H1 (cell line): ENCODE results near the gene YIF1B. TPM values are rescaled to one million over a fixed set of nuclear protein-coding genes. Genes with fewer than 3 reads are reported as not detected.

Experiments used
- CTCF ChIA-PET: fragments of 300-600 bp; sonication (Branson Sonifier 250); formaldehyde crosslinking; loops from one replicate; lab custom pipeline; 2021; ENCODE audit not compliant: partially characterized antibody; lab: Charles Lee
- POLR2A ChIA-PET: fragments of 300-600 bp; sonication (Branson Sonifier 250); formaldehyde crosslinking; loops from one replicate; lab custom pipeline; 2021; ENCODE audit warnings: inconsistent platforms; ENCODE audit not compliant: partially characterized antibody; lab: Charles Lee
- DNase-seq, 2 experiments: peaks; one replicate each; pipeline versions ENCODE4 v3.0.0 to v3.0.0-alpha.2; 2010 to 2022; ENCODE audit warnings: low spot score in 2 of 2, low read depth in 1 of 2, mixed read lengths in 1 of 2
- FAIRE-seq: peaks from 2 replicates; lab custom pipeline; 2011; peaks lifted over from hg19 to GRCh38; lab: Jason Lieb, UNC
- H2AFZ ChIP-seq: 2 replicates; pipeline ENCODE4 v1.8.1; 2012; ENCODE audit warnings: low read length, inconsistent platforms
- H2AK5ac ChIP-seq: 2 replicates; pipeline ENCODE4 v1.6.1; 2013; ENCODE audit warnings: low read depth, low read length
- H2BK120ac ChIP-seq: replicated peaks from 2 replicates; pipeline ENCODE3; 2013; ENCODE audit warnings: low read depth, low read length, inconsistent platforms
- H2BK12ac ChIP-seq: 2 replicates; pipeline ENCODE4 v1.6.1; 2013; ENCODE audit warnings: low read depth, low read length
- H2BK15ac ChIP-seq: 2 replicates; pipeline ENCODE4 v1.6.1; 2013; ENCODE audit warnings: low read length
- H2BK20ac ChIP-seq: 2 replicates; pipeline ENCODE4 v1.6.1; 2013; ENCODE audit warnings: low read length
- H2BK5ac ChIP-seq: 2 replicates; pipeline ENCODE4 v1.6.1; 2013; ENCODE audit warnings: low read depth, low read length
- H3K14ac ChIP-seq: 2 replicates; pipeline ENCODE4 v1.6.1; 2013; ENCODE audit warnings: inconsistent platforms; ENCODE audit not compliant: insufficient read length
- H3K18ac ChIP-seq: 2 replicates; pipeline ENCODE4 v1.6.1; 2013; ENCODE audit warnings: low read length; ENCODE audit errors: extremely low read depth
- H3K23ac ChIP-seq: 2 replicates; pipeline ENCODE4 v1.6.1; 2013; ENCODE audit warnings: inconsistent platforms; ENCODE audit not compliant: insufficient read length
- H3K23me2 ChIP-seq: 2 replicates; pipeline ENCODE4 v1.6.1; 2013; ENCODE audit warnings: low read depth, low read length
- H3K27ac ChIP-seq: 2 replicates; pipeline ENCODE4 v1.6.1; 2011; ENCODE audit warnings: low read depth, low read length, inconsistent platforms
- H3K27me3 ChIP-seq, 4 experiments: replicated peaks in 1 of 4; 1 replicate in 1 of 4; 2 replicates in 3 of 4; pipeline versions ENCODE4 v1.6.1 to v1.8.1; 2011 to 2013; ENCODE audit warnings: low read length in 3 of 4, mild to moderate bottlenecking in 3 of 4, inconsistent platforms in 2 of 4, mixed read lengths in 2 of 4, moderate library complexity in 1 of 4; ENCODE audit not compliant: control insufficient read depth in 3 of 4, insufficient read depth in 3 of 4; ENCODE audit errors: extremely low read depth in 1 of 4
- H3K36me3 ChIP-seq, 4 experiments: 2 replicates each; pipeline versions ENCODE4 v1.6.1 to v1.8.1; 2011 to 2013; ENCODE audit warnings: mild to moderate bottlenecking in 4 of 4, low read length in 3 of 4, moderate library complexity in 2 of 4, control low read depth in 1 of 4, inconsistent platforms in 1 of 4; ENCODE audit not compliant: insufficient read depth in 4 of 4, control insufficient read depth in 2 of 4
- H3K4ac ChIP-seq: replicated peaks from 2 replicates; pipeline ENCODE3; 2013; ENCODE audit warnings: low read length, low read depth, mixed read lengths, inconsistent platforms; ENCODE audit not compliant: insufficient read length
- H3K4me1 ChIP-seq, 4 experiments: replicated peaks in 1 of 4; 1 replicate in 1 of 4; 2 replicates in 3 of 4; pipeline versions ENCODE4 v1.6.1 to v1.8.1; 2011 to 2013; ENCODE audit warnings: low read length in 3 of 4, inconsistent platforms in 2 of 4, mixed read lengths in 1 of 4; ENCODE audit not compliant: insufficient read depth in 4 of 4, control insufficient read depth in 3 of 4
- H3K4me2 ChIP-seq, 2 experiments: 2 replicates each; pipeline versions ENCODE4 v1.6.1 to v1.8.1; 2011 to 2013; ENCODE audit warnings: low read depth in 2 of 2, low read length in 2 of 2, control low read depth in 1 of 2, inconsistent platforms in 1 of 2, mild to moderate bottlenecking in 1 of 2; ENCODE audit not compliant: insufficient read depth in 1 of 2
- H3K4me3 ChIP-seq, 4 experiments: fragments of 200-600, 300-600 bp in 1 of 4; sonication (generic), shearing (Covaris generic), sonication (Bioruptor Twin) in 1 of 4; 2 replicates each; pipeline versions ENCODE4 v1.5.1 to v1.8.1; 2011 to 2016; ENCODE audit warnings: low read length in 4 of 4, low read depth in 3 of 4, control low read depth in 2 of 4, inconsistent platforms in 2 of 4, mild to moderate bottlenecking in 2 of 4, mixed read lengths in 1 of 4, moderate library complexity in 1 of 4; ENCODE audit not compliant: insufficient read depth in 2 of 4; ENCODE audit errors: extremely low read depth in 1 of 4
- H3K56ac ChIP-seq: replicated peaks from 2 replicates; pipeline ENCODE3; 2013; ENCODE audit warnings: low read depth, mild to moderate bottlenecking, mixed read lengths, low read length, inconsistent platforms; ENCODE audit not compliant: insufficient read length
- H3K79me1 ChIP-seq: 2 replicates; pipeline ENCODE4 v1.6.1; 2013; ENCODE audit warnings: low read depth, low read length, control low read depth
- H3K79me2 ChIP-seq, 2 experiments: 2 replicates each; pipeline versions ENCODE4 v1.6.1 to v1.8.1; 2012 to 2013; ENCODE audit warnings: low read length in 2 of 2, mild to moderate bottlenecking in 2 of 2, inconsistent platforms in 1 of 2; ENCODE audit not compliant: insufficient read depth in 2 of 2, control insufficient read depth in 1 of 2
- H3K9ac ChIP-seq, 4 experiments: replicated peaks in 1 of 4; 1 replicate in 1 of 4; 2 replicates in 3 of 4; pipeline versions ENCODE4 v1.6.1 to v1.8.1; 2011 to 2013; ENCODE audit warnings: low read depth in 3 of 4, low read length in 3 of 4, control low read depth in 2 of 4, mild to moderate bottlenecking in 2 of 4, moderate library complexity in 2 of 4, inconsistent platforms in 1 of 4; ENCODE audit errors: extremely low read depth in 1 of 4
- H3K9me3 ChIP-seq, 2 experiments: 2 replicates each; pipeline versions ENCODE4 v1.6.1 to v1.8.1; 2012 to 2013; ENCODE audit warnings: mild to moderate bottlenecking in 2 of 2, moderate library complexity in 2 of 2, control low read depth in 1 of 2, inconsistent platforms in 1 of 2, low read depth in 1 of 2, low read length in 1 of 2, mixed read lengths in 1 of 2; ENCODE audit not compliant: insufficient read depth in 2 of 2
- H4K20me1 ChIP-seq, 2 experiments: replicated peaks in 1 of 2; 2 replicates each; pipeline versions ENCODE3 to v1.8.1; 2011 to 2013; ENCODE audit warnings: inconsistent platforms in 2 of 2, low read length in 2 of 2, mild to moderate bottlenecking in 1 of 2; ENCODE audit not compliant: insufficient read depth in 2 of 2, control insufficient read depth in 1 of 2
- H4K5ac ChIP-seq: 2 replicates; pipeline ENCODE4 v1.6.1; 2013; ENCODE audit warnings: low read length, low read depth, mixed read lengths, inconsistent platforms; ENCODE audit not compliant: insufficient read length
- H4K8ac ChIP-seq: 2 replicates; pipeline ENCODE4 v1.8.0; 2013; ENCODE audit warnings: mild to moderate bottlenecking, moderate library complexity, low read length, inconsistent platforms; ENCODE audit not compliant: insufficient read depth; ENCODE audit errors: extremely low read depth
- H4K91ac ChIP-seq: replicated peaks from 2 replicates; pipeline ENCODE3; 2013; ENCODE audit warnings: low read length, mixed read lengths, inconsistent platforms; ENCODE audit not compliant: insufficient read length
- EGR1 ChIP-seq: IDR thresholded peaks from 2 replicates; pipeline ENCODE4 v1.6.1; 2011; ENCODE audit warnings: low read depth, low read length, borderline replicate concordance
- FOSL1 ChIP-seq: IDR thresholded peaks from 2 replicates; pipeline ENCODE4 v1.6.1; 2011; ENCODE audit warnings: mild to moderate bottlenecking, low read depth, low read length, moderate library complexity; ENCODE audit not compliant: insufficient read depth
- HDAC2 ChIP-seq, 2 experiments: fragments of 300-600 bp in 1 of 2; sonication (generic) in 1 of 2; IDR thresholded peaks; 2 replicates each; pipeline ENCODE4 v1.6.1; 2011 to 2012; ENCODE audit warnings: low read depth in 2 of 2, low read length in 2 of 2, mild to moderate bottlenecking in 2 of 2, moderate library complexity in 2 of 2, borderline replicate concordance in 1 of 2, inconsistent platforms in 1 of 2
- RXRA ChIP-seq: IDR thresholded peaks from 2 replicates; pipeline ENCODE4 v1.6.1; 2011; ENCODE audit warnings: low read depth, mild to moderate bottlenecking, low read length, moderate library complexity; ENCODE audit not compliant: insufficient read depth
- TAF1 ChIP-seq: IDR thresholded peaks from 2 replicates; pipeline ENCODE4 v1.6.1; 2011; ENCODE audit warnings: mild to moderate bottlenecking, low read depth, low read length
- WGBS, 2 experiments: shearing (Covaris generic) in 1 of 2; methylation state at CpG; one replicate each; pipeline versions ENCODE4 v1.1.6 to v1.1.7; 2013 to 2015; ENCODE audit warnings: low lambda C conversion rate in 2 of 2, mixed read lengths in 2 of 2, inconsistent platforms in 1 of 2, low coverage in 1 of 2, missing lambda C conversion rate in 1 of 2; ENCODE audit not compliant: insufficient replicate concordance in 2 of 2, insufficient coverage in 1 of 2, insufficient read length in 1 of 2; ENCODE audit errors: extremely low coverage in 1 of 2, missing lambda C conversion rate in 1 of 2; 5-methylcytosine and 5-hydroxymethylcytosine counted together
- long read RNA-seq, 2 experiments: library from RNA in 1 of 2; library from capped mRNA in 1 of 2; stranded (forward); transcript quantifications; one replicate each; pipeline ENCODE4 v2.0.0, GENCODE V29; 2021; ENCODE audit warnings: inconsistent platforms in 1 of 2
- polyA minus RNA-seq, 3 experiments: library from RNA; depleted of rRNA, polyadenylated mRNA; stranded (reverse); fragments of >200 nt; gene quantifications; 1 replicate in 2 of 3; 2 replicates in 1 of 3; pipeline ENCODE4 v1.2.3, GENCODE V29; 2011
- polyA plus RNA-seq, 7 experiments: library from polyadenylated mRNA; depleted of rRNA in 3 of 7; stranded (reverse) in 5 of 7; unstranded in 2 of 7; fragments of >200 nt in 5 of 7; fragments of 200-250 nt in 2 of 7; gene quantifications; 1 replicate in 5 of 7; 2 replicates in 1 of 7; 4 replicates in 1 of 7; pipeline versions ENCODE4 v1.2.1 to v1.2.3, GENCODE V29; 2011 to 2013; ENCODE audit warnings: missing spikeins in 2 of 7, mixed read lengths in 2 of 7
- total RNA-seq: library from RNA; stranded (reverse); fragmentation: NEBNext Ultra II Directional; extraction: Animal tissue kit (Norgen Biotek cat#: 25700); gene quantifications from 2 replicates; pipeline ENCODE4 v1.2.1, GENCODE V29; 2021

YIF1B gene
- total RNA-seq: 89.6 and 94.3 TPM in 2 replicates
- polyA plus RNA-seq (2011; rRNA removed): 305 and 441 TPM in 2 replicates
- polyA plus RNA-seq (2011; cell fraction: cytosol; rRNA removed): 247 TPM
- polyA plus RNA-seq (2011; cell fraction: nucleus; rRNA removed): 210 TPM
- 79.2 to 125 TPM (median 115 TPM) in 4 replicates for polyA plus RNA-seq (2012, experiment 1 of 2)
- 162 TPM for polyA plus RNA-seq (2012, experiment 2 of 2)
- polyA plus RNA-seq (2013, experiment 1 of 2): 131 TPM
- 143 TPM for polyA plus RNA-seq (2013, experiment 2 of 2)
- 72.3 and 89.1 TPM in 2 replicates for polyA minus RNA-seq (2011; rRNA and poly(A)+ RNA removed)
- polyA minus RNA-seq (2011; cell fraction: cytosol; rRNA and poly(A)+ RNA removed): 69.9 TPM
- polyA minus RNA-seq (2011; cell fraction: nucleus; rRNA and poly(A)+ RNA removed): 41.8 TPM
- long read RNA-seq, experiment 1, transcript YIF1B-203 (8 exons, 1,225 nt): minor isoform, 8 of 108 reads
- long read RNA-seq, experiment 1, transcript YIF1B-204 (7 exons, 1,404 nt): minor isoform, 12 of 108 reads
- long read RNA-seq, experiment 1, transcript YIF1B-216 (8 exons, 1,181 nt): major isoform, 23 of 108 reads
- long read RNA-seq, experiment 1, transcript YIF1B-201 (8 exons, 964 nt): major isoform, 23 of 108 reads
- long read RNA-seq, experiment 1, partial matches to known transcripts: 18 of 108 reads
- long read RNA-seq, experiment 1, other reads (novel, unspliced or antisense): 22 of 108 reads
- long read RNA-seq, experiment 2, transcript YIF1B-201 (8 exons, 964 nt): major isoform, 50 of 130 reads
- long read RNA-seq, experiment 2, transcript YIF1B-214 (8 exons, 940 nt): minor isoform, 10 of 130 reads
- long read RNA-seq, experiment 2, transcript YIF1B-216 (8 exons, 1,181 nt): minor isoform, 15 of 130 reads
- long read RNA-seq, experiment 2, partial matches to known transcripts: 2 of 130 reads
- long read RNA-seq, experiment 2, other reads (novel, unspliced or antisense): 48 of 130 reads

- H3K4me2 ChIP-seq: peak within 1 kb of the TSS; percentile 77 to 90
- FAIRE-seq: no peak
- POLR2A ChIA-PET: interaction anchor here (0.9 to 3.7 kb wide), 3 partner anchors 11 to 51 kb away, joined by 4 to 17 read pairs (median 5); partner anchors contain the start of genes C19orf33 and SPINT2
- TF ChIP-seq TAF1: peak; percentile 51; the same call in 1 of the 2 replicates
- TF ChIP-seq FOSL1: peak; percentile 70; the same call in 1 of the 2 replicates
- TF ChIP-seq HDAC2 (IDR thresholded peaks at IDR 0.05; ENCODE audit: borderline replicate concordance in 1 of 2, low read depth in 2 of 2, low read length in 2 of 2): peak in 1 of 2 experiments; percentile 2; a peak in 1 of 4 replicates
- no peak for TF ChIP-seq RXRA
- TF ChIP-seq EGR1: peak; percentile 22; the same call in 1 of the 2 replicates
Measured at GRCh38 chr19:38315657-38316476, at the start of gene YIF1B. Gene YIF1B, minus strand, starts transcription at chr19:38315947. Its CDS starts 30 bp downstream, at chr19:38315917.

More at GRCh38 chr19:38315657-38316476, at the start of gene YIF1B:
- Histone ChIP-seq H3K56ac (no peak within 1 kb of the TSS), H4K91ac (peak within 1 kb of the TSS; percentile 68), H3K36me3 (no peaks in the 10 kb centered on the region), H3K27ac (peak within 1 kb of the TSS; percentile 73), H2BK5ac (peak within 1 kb of the TSS; percentile 36), H3K14ac (no peak within 1 kb of the TSS), H3K23me2 (peaks cover 15% of the 10 kb centered on the region; the same call in 1 of the 2 replicates), H4K5ac (peak within 1 kb of the TSS; percentile 32), H3K79me2 (peaks cover 0 to 18% of the 10 kb centered on the region in 2 experiments; a peak in 2 of 4 replicates), H3K18ac (no peak within 1 kb of the TSS; the same call in 1 of the 2 replicates), H2AK5ac (no peak within 1 kb of the TSS), H3K9ac (peak within 1 kb of the TSS; percentile 51 to 68 (median 64)), H3K9me3 (no peaks in the 10 kb centered on the region), H3K27me3 (peaks cover 0 to 29% (median 16%) of the 10 kb centered on the region in 4 experiments; a peak in 6 of 7 replicates), H2BK15ac (no peak within 1 kb of the TSS), H2AFZ (peak within 1 kb of the TSS; percentile 60; the same call in 1 of the 2 replicates), H2BK12ac (peak within 1 kb of the TSS; percentile 60; the same call in 1 of the 2 replicates), H3K4me1 (peaks cover 0 to 11% (median 3%) of the 10 kb centered on the region in 4 experiments; a peak in 5 of 7 replicates), H2BK20ac (no peak within 1 kb of the TSS), H4K20me1 (no peaks in the 10 kb centered on the region), H4K8ac (peak within 1 kb of the TSS; percentile 39), H3K4me3 (peak within 1 kb of the TSS; percentile 61 to 89 (median 64)), H3K23ac (no peak within 1 kb of the TSS), H2BK120ac (no peak within 1 kb of the TSS), H3K79me1 (peaks cover 2% of the 10 kb centered on the region; the same call in 1 of the 2 replicates), H3K4ac (peak within 1 kb of the TSS; percentile 44)
- CTCF ChIA-PET: no interaction called here
- peak; percentile 92 to 94 for DNase-seq
- WGBS, 2 experiments: 10% methylated on average over 27 of the region's 64 CpGs; no CpG with 5 or more reads in 1 of the 2 experiments
